CD4-positive, alpha-beta T cell treated with Interleukin-6 for 4 hours (primary cell): ENCODE measurements around the gene MRPL50.
A peak's percentile ranks its signal among the peaks of the same experiment; 100 is the strongest.

Experiments
- DNase-seq: peaks from one replicate; pipeline ENCODE4 v3.0.0-alpha.2; 2020; ENCODE audit warnings: mixed read lengths

Gene MRPL50

GRCh38 chr9:101398068-101398929 is at the start of gene MRPL50, which contains the start of gene ZNF189:
MRPL50 (minus strand) TSS chr9:101398618; CDS start chr9:101398592, 26 bp downstream.
ZNF189 (plus strand) TSS chr9:101398851; CDS start chr9:101399157, 306 bp downstream.
- peak; percentile 96 for DNase-seq

- no peak for DNase-seq
Measured at GRCh38 chr9:101446732-101447131, 48.3 kb upstream of the MRPL50 start.

GRCh38 chr9:101445353-101446029 is 47.1 kb upstream of the MRPL50 start:
- no peak for DNase-seq

- no peak for DNase-seq
Measured at GRCh38 chr9:101443364-101443771, 45.0 kb upstream of the MRPL50 start.

GRCh38 chr9:101442736-101443135 is 44.3 kb upstream of the MRPL50 start:
- DNase-seq, result no peak

GRCh38 chr9:101442318-101442717 is 43.9 kb upstream of the MRPL50 start:
- no peak for DNase-seq

GRCh38 chr9:101440714-101441230 is 42.4 kb upstream of the MRPL50 start:
- no peak for DNase-seq

GRCh38 chr9:101438523-101438922 is 40.1 kb upstream of the MRPL50 start:
- no peak for DNase-seq

- no peak for DNase-seq
Measured at GRCh38 chr9:101437806-101438232, 39.4 kb upstream of the MRPL50 start.

- no peak for DNase-seq
Measured at GRCh38 chr9:101435601-101436079, 37.2 kb upstream of the MRPL50 start, which contains the start of gene ALDOB. ALDOB (minus strand) TSS chr9:101435774; CDS start chr9:101430887, 4,887 bp downstream.

- no peak for DNase-seq
Measured at GRCh38 chr9:101434998-101435397, 36.6 kb upstream of the MRPL50 start.

- DNase-seq, result no peak
Measured at GRCh38 chr9:101433229-101433628, 34.8 kb upstream of the MRPL50 start.

GRCh38 chr9:101432740-101433139 is 34.3 kb upstream of the MRPL50 start:
- no peak for DNase-seq

- no peak for DNase-seq
Measured at GRCh38 chr9:101432171-101432570, 33.8 kb upstream of the MRPL50 start.

- DNase-seq, result no peak
Measured at GRCh38 chr9:101429736-101430135, 31.3 kb upstream of the MRPL50 start.

GRCh38 chr9:101428909-101429308 is 30.5 kb upstream of the MRPL50 start:
- DNase-seq, result no peak

GRCh38 chr9:101427957-101428655 is 29.7 kb upstream of the MRPL50 start:
- no peak for DNase-seq

- DNase-seq, result no peak
Measured at GRCh38 chr9:101427358-101427757, 28.9 kb upstream of the MRPL50 start.

- DNase-seq, result no peak
Measured at GRCh38 chr9:101421653-101422065, 23.2 kb upstream of the MRPL50 start.

GRCh38 chr9:101419863-101420262 is 21.4 kb upstream of the MRPL50 start:
- no peak for DNase-seq

- DNase-seq, result no peak
Measured at GRCh38 chr9:101418518-101419430, 20.4 kb upstream of the MRPL50 start.

GRCh38 chr9:101417977-101418376 is 19.6 kb upstream of the MRPL50 start:
- DNase-seq, result no peak
